RWPE2 (cell line): Measurements from ENCODE around the gene PARN.

Experiments
- ATAC-seq: fragments of 200-7000 bp; cut with Tn5 transposase; 3 replicates; pipeline ENCODE4 v1.9.1; 2021; ENCODE audit warnings: low read depth
- DNase-seq: peaks from one replicate; pipeline ENCODE4 v3.0.0-alpha.2; 2020; ENCODE audit warnings: low spot score
- H3K27ac ChIP-seq: fragments of 450-650 bp; 2 replicates; pipeline ENCODE4 v1.5.1; 2017; ENCODE audit warnings: mild to moderate bottlenecking; ENCODE audit not compliant: poor library complexity, severe bottlenecking
- H3K27me3 ChIP-seq: fragments of 250-450 bp; sonication (Bioruptor Pico); 2 replicates; pipeline ENCODE4 v1.5.1; 2021; ENCODE audit warnings: mild to moderate bottlenecking, moderate library complexity; ENCODE audit not compliant: insufficient read depth, poor library complexity, severe bottlenecking
- H3K36me3 ChIP-seq: fragments of 250-450 bp; sonication (Bioruptor Pico); 2 replicates; pipeline ENCODE4 v1.5.1; 2020; ENCODE audit warnings: low read depth, mild to moderate bottlenecking, moderate library complexity
- H3K4me1 ChIP-seq: fragments of 250-450 bp; sonication (Bioruptor Pico); 2 replicates; pipeline ENCODE4 v1.5.1; 2021; ENCODE audit warnings: mild to moderate bottlenecking, moderate library complexity; ENCODE audit not compliant: insufficient read depth, poor library complexity, severe bottlenecking
- H3K4me3 ChIP-seq: fragments of 250-450 bp; sonication (Bioruptor Pico); 2 replicates; pipeline ENCODE4 v1.5.1; 2021; ENCODE audit warnings: mild to moderate bottlenecking, moderate library complexity; ENCODE audit not compliant: severe bottlenecking
- H3K9me3 ChIP-seq: fragments of 250-450 bp; sonication (Bioruptor Pico); 2 replicates; pipeline ENCODE4 v1.5.1; 2021; ENCODE audit warnings: mild to moderate bottlenecking, moderate library complexity; ENCODE audit not compliant: severe bottlenecking
- CTCF ChIP-seq: fragments of 450-650 bp; IDR thresholded peaks from one replicate; pipeline ENCODE4 v1.5.1; 2017; ENCODE audit warnings: mild to moderate bottlenecking, moderate library complexity; ENCODE audit not compliant: poor library complexity, severe bottlenecking

The PARN gene

DNA sequence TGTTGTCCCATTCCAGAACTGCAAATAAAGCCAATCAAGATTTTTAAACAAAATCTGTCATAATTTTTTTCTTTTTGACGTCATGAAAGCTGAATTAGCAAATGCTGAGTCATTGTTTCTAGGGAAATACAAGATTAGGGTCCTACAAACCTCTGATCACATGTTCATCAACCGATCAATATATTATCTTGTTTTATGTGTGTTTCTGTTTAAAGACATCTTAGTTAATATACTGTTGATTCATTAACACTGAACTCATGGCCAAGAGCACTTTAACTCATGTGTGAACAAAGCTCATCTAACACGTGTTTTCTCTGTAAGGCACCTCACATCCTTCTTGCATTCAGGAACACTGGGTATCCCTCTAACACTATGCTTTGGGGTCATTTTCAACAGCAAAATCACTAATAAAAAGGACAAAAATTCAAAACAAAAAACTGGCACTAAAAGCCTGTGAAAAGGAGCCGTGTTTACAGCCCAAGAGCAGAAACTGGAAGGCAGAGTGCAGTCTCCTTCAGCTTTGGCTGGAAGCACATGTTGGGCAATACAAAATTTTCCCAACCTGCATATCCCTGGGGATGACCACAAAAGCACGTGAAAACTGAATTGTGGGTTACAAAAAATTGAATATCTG, 102.5 kb downstream of the PARN start:
- Histone ChIP-seq H3K27me3 (no peaks in the 10 kb centered on the region), H3K4me3 (no peak overlapping the region), H3K27ac (no peak overlapping the region), H3K4me1 (peaks cover 6% of the 10 kb centered on the region), H3K9me3 (no peaks in the 10 kb centered on the region), H3K36me3 (no peaks in the 10 kb centered on the region)
- DNase-seq (no peak), ATAC-seq (no peak)
- TF ChIP-seq CTCF = no peak

DNA sequence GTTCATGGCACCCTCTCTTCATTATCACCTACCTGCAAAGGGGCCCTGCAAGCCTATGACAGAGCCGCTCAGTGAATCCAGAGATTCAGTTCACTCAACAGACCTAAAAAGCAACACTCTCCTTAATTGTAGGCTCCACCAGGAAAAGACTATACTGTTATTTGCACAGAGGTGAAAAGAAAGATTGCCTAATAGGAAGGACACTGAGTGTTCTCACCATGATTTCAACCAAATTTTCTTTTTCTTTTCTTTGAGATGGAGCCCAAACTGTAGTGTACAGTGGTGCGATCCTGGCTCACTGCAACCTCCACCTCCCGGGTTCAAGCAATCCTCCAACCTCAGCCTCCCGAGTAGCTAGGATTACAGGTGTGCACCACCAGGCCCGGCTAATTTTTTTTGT, 104.5 kb downstream of the PARN start:
- H3K4me3 ChIP-seq = no peak overlapping the region
- no peak for TF ChIP-seq CTCF
- H3K27me3 ChIP-seq = no peaks in the 10 kb centered on the region
- no peak for DNase-seq
- ATAC-seq = no peak
- peaks cover 6% of the 10 kb centered on the region for H3K4me1 ChIP-seq
- H3K9me3 ChIP-seq = no peaks in the 10 kb centered on the region
- no peak overlapping the region for H3K27ac ChIP-seq
- H3K36me3 ChIP-seq = no peaks in the 10 kb centered on the region

DNA sequence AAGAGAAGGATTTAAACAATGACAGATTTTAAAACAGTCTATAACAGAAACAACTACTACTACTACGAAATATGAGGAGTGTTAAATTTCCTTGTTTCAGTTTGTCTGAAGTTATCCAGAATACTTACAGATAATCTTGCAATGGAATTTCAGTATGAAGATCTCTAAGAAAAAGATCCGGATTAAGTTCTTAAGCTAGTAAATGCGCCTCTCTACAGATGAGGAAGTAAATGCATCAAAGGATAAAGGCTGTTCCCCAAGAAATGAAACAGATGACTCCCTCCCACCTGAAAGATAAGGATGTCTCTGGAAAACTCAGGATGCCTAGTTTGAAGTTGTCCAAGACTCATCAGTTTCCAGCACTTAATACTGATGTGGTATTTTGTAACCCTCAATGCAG, 105.1 kb downstream of the PARN start:
- H3K36me3 ChIP-seq = no peaks in the 10 kb centered on the region
- TF ChIP-seq CTCF = no peak
- H3K27ac ChIP-seq = no peak overlapping the region
- no peak for ATAC-seq
- H3K4me1 ChIP-seq = peaks cover 6% of the 10 kb centered on the region
- H3K27me3 ChIP-seq = no peaks in the 10 kb centered on the region
- H3K4me3 ChIP-seq = no peak overlapping the region
- no peaks in the 10 kb centered on the region for H3K9me3 ChIP-seq
- no peak for DNase-seq

DNA sequence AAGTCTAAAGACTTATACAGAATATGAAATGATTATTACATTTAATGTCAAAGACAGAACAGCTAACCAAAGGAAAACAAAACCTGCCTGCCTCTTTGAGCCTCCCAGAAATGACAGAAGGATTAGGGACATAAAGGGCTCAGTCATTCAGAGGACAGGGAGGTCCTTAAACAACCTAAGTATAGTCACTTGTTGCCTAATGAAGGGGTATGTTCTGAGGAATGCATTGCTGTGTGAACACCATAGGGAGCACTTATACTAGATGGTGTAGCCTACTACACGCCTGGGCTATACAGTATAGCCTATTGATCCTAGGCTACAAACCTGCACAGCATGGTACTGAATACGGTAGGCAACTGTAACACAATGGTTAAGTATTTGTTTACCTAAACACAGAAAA, 106.4 kb downstream of the PARN start:
- peaks cover 2% of the 10 kb centered on the region for H3K4me1 ChIP-seq
- no peaks in the 10 kb centered on the region for H3K36me3 ChIP-seq
- DNase-seq (no peak), ATAC-seq (no peak)
- TF ChIP-seq CTCF = no peak
- no peak overlapping the region for H3K4me3 ChIP-seq
- no peaks in the 10 kb centered on the region for H3K9me3 ChIP-seq
- H3K27me3 ChIP-seq = no peaks in the 10 kb centered on the region
- H3K27ac ChIP-seq = no peak overlapping the region

GRCh38 chr16:14522671-14523070, 107.4 kb downstream of the PARN start:
- Histone ChIP-seq H3K36me3 (no peaks in the 10 kb centered on the region), H3K4me1 (no peaks in the 10 kb centered on the region), H3K27me3 (no peaks in the 10 kb centered on the region), H3K9me3 (no peaks in the 10 kb centered on the region), H3K4me3 (no peak overlapping the region), H3K27ac (no peak overlapping the region)
- no peak for ATAC-seq
- DNase-seq = no peak
- no peak for TF ChIP-seq CTCF
